ENCODE results near the gene NFATC3.

NFATC3 gene

DNA sequence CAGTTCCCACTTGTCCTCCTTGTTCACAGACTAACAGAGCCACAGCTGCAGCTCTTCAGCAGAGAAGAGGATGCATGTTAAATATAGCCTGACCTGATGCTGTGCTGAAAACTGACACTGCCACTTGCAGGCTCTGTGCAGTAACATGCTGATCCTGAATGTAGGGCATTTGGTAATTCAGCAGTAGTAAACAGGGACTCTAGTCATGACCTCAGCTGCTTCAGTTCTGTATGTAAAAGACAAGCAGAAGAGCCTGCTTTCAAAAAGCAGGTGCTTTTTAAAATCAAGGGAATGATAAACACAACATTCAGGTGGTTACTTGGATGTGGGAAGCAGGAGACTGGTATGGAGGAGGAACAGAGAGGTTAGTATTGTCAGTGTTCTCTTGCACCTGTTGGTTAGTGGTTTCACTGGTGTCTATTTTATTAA lies 116.9 kb downstream of the NFATC3 start:
- no peak overlapping the region for H3K27ac ChIP-seq (ENCODE audit: low read length)
- H3K9me3 ChIP-seq (ENCODE audit: control insufficient read depth, low read depth, low read length) = no peaks in the 10 kb centered on the region
- H3K9ac ChIP-seq (ENCODE audit: low read length) = no peak overlapping the region
- H3K4me3 ChIP-seq (ENCODE audit: low read length) = no peak overlapping the region
- H3K27me3 ChIP-seq (ENCODE audit: control insufficient read depth, insufficient read depth, low read length) = no peaks in the 10 kb centered on the region
- no peaks in the 10 kb centered on the region for H3K4me1 ChIP-seq (ENCODE audit: control insufficient read depth, low read depth, low read length)
- no peaks in the 10 kb centered on the region for H3K36me3 ChIP-seq (ENCODE audit: control insufficient read depth, low read depth, low read length)

DNA sequence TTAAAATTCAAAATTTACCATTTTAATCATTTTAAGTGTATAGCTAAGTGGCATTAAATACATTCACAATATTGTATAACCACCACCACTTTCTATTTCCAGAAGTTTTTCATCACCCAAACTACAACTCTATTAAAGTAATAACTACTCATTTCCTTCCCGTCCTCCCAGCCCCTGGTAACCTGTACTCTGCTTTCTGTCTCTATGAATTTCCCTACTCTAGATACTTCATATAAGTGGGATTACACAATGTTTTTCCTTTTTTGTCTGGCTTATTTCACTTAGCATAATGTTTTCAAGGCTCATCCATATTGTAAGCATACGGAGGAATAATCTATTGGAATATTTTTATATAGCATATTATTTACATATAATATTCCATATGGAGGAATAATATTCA lies 121.1 kb downstream of the NFATC3 start:
- Histone ChIP-seq H3K4me3 (ENCODE audit: low read length) (no peak overlapping the region), H3K9ac (ENCODE audit: low read length) (no peak overlapping the region), H3K9me3 (ENCODE audit: control insufficient read depth, low read depth, low read length) (no peaks in the 10 kb centered on the region), H3K36me3 (ENCODE audit: control insufficient read depth, low read depth, low read length) (no peaks in the 10 kb centered on the region), H3K4me1 (ENCODE audit: control insufficient read depth, low read depth, low read length) (no peaks in the 10 kb centered on the region), H3K27ac (ENCODE audit: low read length) (no peak overlapping the region), H3K27me3 (ENCODE audit: control insufficient read depth, insufficient read depth, low read length) (no peaks in the 10 kb centered on the region)

DNA sequence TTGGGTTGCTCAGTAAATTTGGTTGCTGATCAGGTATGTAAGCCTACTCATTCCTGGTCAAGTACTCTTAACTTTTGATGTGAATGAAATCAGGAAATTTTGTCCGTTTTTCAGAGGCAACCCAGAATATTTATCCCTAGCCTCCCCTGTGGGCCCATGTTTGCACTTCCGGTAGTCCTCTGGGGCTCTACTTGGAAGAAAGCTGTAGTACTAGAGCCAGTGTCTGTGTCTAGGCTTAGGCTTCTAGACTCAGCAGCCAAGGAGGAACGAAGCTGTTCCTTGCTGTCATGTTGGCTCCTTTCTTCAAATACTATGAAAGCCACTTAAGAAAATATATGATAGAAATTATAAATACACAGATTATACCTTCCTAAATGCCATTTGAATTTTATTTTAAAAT lies 129.6 kb downstream of the NFATC3 start:
- H3K9me3 ChIP-seq (ENCODE audit: control insufficient read depth, low read depth, low read length) = no peaks in the 10 kb centered on the region
- no peaks in the 10 kb centered on the region for H3K36me3 ChIP-seq (ENCODE audit: control insufficient read depth, low read depth, low read length)
- no peak overlapping the region for H3K9ac ChIP-seq (ENCODE audit: low read length)
- H3K27me3 ChIP-seq (ENCODE audit: control insufficient read depth, insufficient read depth, low read length) = no peaks in the 10 kb centered on the region
- no peak overlapping the region for H3K27ac ChIP-seq (ENCODE audit: low read length)
- H3K4me1 ChIP-seq (ENCODE audit: control insufficient read depth, low read depth, low read length) = no peaks in the 10 kb centered on the region
- H3K4me3 ChIP-seq (ENCODE audit: low read length) = no peak overlapping the region

DNA sequence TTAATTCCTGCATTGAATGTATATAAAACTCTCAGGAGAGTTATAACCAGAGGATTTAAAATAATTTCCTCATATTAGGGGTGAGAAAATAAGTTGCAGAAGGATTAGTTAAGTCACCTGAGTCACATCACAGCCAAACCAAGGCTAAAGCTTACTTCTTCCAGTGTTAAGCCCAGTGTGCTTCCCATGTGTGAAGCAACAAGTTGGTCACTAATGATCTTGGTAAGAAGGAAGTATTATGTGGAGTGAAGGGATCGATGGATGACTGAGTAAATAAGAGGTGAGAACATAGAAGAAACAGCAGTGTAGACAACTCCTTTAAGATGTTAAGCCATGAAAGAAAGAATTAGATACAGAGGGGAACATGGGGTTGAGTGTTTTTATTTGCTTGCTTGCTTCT lies 130.1 kb downstream of the NFATC3 start:
- Histone ChIP-seq H3K9ac (ENCODE audit: low read length) (no peak overlapping the region), H3K4me3 (ENCODE audit: low read length) (no peak overlapping the region), H3K9me3 (ENCODE audit: control insufficient read depth, low read depth, low read length) (no peaks in the 10 kb centered on the region), H3K27ac (ENCODE audit: low read length) (no peak overlapping the region), H3K4me1 (ENCODE audit: control insufficient read depth, low read depth, low read length) (no peaks in the 10 kb centered on the region), H3K36me3 (ENCODE audit: control insufficient read depth, low read depth, low read length) (no peaks in the 10 kb centered on the region), H3K27me3 (ENCODE audit: control insufficient read depth, insufficient read depth, low read length) (no peaks in the 10 kb centered on the region)

DNA sequence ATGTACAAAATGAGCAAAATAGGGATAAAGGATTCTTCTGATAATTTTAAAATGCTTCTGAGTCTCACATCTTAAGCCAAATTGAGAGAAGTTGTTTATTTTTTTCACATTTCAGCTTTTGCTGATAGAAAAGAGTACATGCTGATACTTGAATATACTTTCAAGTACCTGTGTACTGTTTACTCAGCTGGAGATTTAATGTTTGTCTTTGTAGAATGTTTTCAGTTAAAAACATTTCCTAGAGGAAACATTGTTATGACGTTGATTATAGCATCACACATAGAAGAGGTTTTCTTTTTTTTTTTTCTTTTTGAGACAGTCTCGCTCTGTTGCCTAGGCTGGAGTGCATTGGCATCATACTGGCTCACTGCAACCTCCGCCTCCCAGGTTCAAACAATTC lies 131.1 kb downstream of the NFATC3 start:
- no peak overlapping the region for H3K4me3 ChIP-seq (ENCODE audit: low read length)

DNA sequence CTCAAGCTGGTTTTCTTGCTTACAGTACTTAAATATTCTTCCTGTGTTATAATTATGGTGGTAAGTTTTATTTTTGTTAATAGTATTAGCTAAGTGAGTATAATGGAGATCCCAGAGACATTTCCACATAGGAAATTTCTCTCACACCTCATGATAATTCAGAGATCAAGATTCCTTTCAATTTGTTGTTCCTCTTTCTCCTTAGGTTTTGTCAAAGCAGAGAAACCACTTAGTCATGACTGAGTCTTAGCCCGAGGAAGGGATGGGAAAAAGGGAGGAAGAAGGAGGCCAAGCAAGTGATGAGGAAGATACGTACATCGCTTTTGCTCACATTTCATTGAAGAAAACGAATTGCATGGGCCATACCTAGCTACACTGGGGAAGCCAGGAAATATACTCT lies 132.3 kb downstream of the NFATC3 start:
- Histone ChIP-seq H3K9me3 (ENCODE audit: control insufficient read depth, low read depth, low read length) (no peaks in the 10 kb centered on the region), H3K27me3 (ENCODE audit: control insufficient read depth, insufficient read depth, low read length) (no peaks in the 10 kb centered on the region), H3K27ac (ENCODE audit: low read length) (no peak overlapping the region), H3K4me1 (ENCODE audit: control insufficient read depth, low read depth, low read length) (peaks cover 3% of the 10 kb centered on the region), H3K36me3 (ENCODE audit: control insufficient read depth, low read depth, low read length) (no peaks in the 10 kb centered on the region), H3K4me3 (ENCODE audit: low read length) (no peak overlapping the region), H3K9ac (ENCODE audit: low read length) (no peak overlapping the region)

More for the DNA sequence above, 131.1 kb downstream of the NFATC3 start:
- Histone ChIP-seq H3K9me3 (ENCODE audit: control insufficient read depth, low read depth, low read length) (no peaks in the 10 kb centered on the region), H3K4me1 (ENCODE audit: control insufficient read depth, low read depth, low read length) (peaks cover 3% of the 10 kb centered on the region), H3K36me3 (ENCODE audit: control insufficient read depth, low read depth, low read length) (no peaks in the 10 kb centered on the region), H3K9ac (ENCODE audit: low read length) (no peak overlapping the region), H3K27me3 (ENCODE audit: control insufficient read depth, insufficient read depth, low read length) (no peaks in the 10 kb centered on the region), H3K27ac (ENCODE audit: low read length) (no peak overlapping the region)

DNA sequence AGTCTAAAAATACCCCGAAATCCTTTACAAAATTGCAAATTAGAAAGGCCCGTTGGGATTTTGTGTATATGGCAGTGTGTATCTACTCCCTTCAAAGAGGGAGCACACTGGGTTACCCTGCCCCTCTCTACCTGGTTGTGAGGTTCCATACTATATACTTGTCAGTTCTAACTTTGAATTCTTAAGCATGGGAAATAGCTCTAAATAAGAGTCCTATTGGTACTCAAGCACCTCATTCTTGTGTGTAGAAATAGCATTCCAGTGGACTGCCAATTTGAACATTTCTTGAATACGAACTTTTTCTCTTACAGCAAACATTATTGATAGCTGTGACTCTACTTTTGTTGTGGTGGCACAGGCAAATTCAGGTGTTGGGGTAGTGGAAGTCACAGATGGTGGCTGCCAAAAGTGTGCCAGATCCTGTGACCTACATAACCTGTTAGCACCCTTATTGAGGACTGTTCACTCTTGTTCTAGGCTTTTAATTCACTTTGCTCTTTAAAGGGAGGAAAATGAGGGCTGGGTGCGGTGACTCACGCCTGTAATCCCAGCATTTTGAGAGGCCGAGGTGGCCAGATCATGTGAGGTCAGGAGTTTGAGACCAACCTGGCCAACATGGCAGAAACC lies 134.7 kb downstream of the NFATC3 start:
- no peak overlapping the region for H3K4me3 ChIP-seq (ENCODE audit: low read length)
- H3K9me3 ChIP-seq (ENCODE audit: control insufficient read depth, low read depth, low read length) = no peaks in the 10 kb centered on the region
- H3K27ac ChIP-seq (ENCODE audit: low read length) = no peak overlapping the region
- no peaks in the 10 kb centered on the region for H3K36me3 ChIP-seq (ENCODE audit: control insufficient read depth, low read depth, low read length)
- H3K4me1 ChIP-seq (ENCODE audit: control insufficient read depth, low read depth, low read length) = peaks cover 3% of the 10 kb centered on the region
- H3K27me3 ChIP-seq (ENCODE audit: control insufficient read depth, insufficient read depth, low read length) = no peaks in the 10 kb centered on the region
- no peak overlapping the region for H3K9ac ChIP-seq (ENCODE audit: low read length)

DNA sequence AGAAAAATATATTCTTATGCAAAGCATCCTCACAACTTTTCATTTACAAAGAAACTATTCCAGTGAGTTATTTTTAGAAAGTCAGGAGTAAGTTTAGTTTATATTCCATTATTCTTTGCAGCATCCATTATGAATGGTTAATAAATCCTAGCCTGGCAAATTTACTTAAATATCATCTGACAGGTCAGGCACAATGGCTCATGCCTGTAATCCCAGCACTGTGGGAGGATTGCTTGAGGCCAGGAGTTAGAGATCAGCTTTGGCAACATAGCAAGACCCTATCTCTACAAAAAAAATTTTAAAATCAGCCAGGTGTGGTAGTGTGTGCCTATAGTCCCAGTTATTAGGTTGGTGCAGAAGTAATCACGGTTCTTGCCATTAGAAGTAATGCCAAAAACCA lies 137.9 kb downstream of the NFATC3 start:
- Histone ChIP-seq H3K27me3 (ENCODE audit: control insufficient read depth, insufficient read depth, low read length) (no peaks in the 10 kb centered on the region), H3K9ac (ENCODE audit: low read length) (no peak overlapping the region), H3K36me3 (ENCODE audit: control insufficient read depth, low read depth, low read length) (peaks cover 8% of the 10 kb centered on the region), H3K4me3 (ENCODE audit: low read length) (no peak overlapping the region), H3K4me1 (ENCODE audit: control insufficient read depth, low read depth, low read length) (peaks cover 3% of the 10 kb centered on the region), H3K27ac (ENCODE audit: low read length) (no peak overlapping the region), H3K9me3 (ENCODE audit: control insufficient read depth, low read depth, low read length) (no peaks in the 10 kb centered on the region)

DNA sequence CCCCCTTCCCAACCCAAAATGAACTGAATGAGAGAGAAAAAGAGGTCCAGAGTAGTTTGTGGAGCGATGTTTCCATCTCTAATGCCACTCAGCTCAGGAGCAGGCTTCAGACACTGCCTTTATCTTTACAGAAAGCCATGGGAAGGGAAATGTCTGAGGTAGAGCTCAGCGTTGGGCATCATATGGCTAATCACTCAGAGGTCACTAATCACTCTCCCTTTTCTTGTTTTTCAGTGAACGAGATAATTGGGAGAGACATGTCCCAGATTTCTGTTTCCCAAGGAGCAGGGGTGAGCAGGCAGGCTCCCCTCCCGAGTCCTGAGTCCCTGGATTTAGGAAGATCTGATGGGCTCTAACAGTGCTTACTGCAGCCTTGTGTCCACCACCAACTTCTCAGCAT lies 140.9 kb downstream of the NFATC3 start:
- no peak overlapping the region for H3K4me3 ChIP-seq (ENCODE audit: low read length)
- H3K9ac ChIP-seq (ENCODE audit: low read length) = no peak overlapping the region
- no peaks in the 10 kb centered on the region for H3K9me3 ChIP-seq (ENCODE audit: control insufficient read depth, low read depth, low read length)
- peaks cover 29% of the 10 kb centered on the region for H3K36me3 ChIP-seq (ENCODE audit: control insufficient read depth, low read depth, low read length)
- no peaks in the 10 kb centered on the region for H3K27me3 ChIP-seq (ENCODE audit: control insufficient read depth, insufficient read depth, low read length)
- no peak overlapping the region for H3K27ac ChIP-seq (ENCODE audit: low read length)
- H3K4me1 ChIP-seq (ENCODE audit: control insufficient read depth, low read depth, low read length) = no peaks in the 10 kb centered on the region

DNA sequence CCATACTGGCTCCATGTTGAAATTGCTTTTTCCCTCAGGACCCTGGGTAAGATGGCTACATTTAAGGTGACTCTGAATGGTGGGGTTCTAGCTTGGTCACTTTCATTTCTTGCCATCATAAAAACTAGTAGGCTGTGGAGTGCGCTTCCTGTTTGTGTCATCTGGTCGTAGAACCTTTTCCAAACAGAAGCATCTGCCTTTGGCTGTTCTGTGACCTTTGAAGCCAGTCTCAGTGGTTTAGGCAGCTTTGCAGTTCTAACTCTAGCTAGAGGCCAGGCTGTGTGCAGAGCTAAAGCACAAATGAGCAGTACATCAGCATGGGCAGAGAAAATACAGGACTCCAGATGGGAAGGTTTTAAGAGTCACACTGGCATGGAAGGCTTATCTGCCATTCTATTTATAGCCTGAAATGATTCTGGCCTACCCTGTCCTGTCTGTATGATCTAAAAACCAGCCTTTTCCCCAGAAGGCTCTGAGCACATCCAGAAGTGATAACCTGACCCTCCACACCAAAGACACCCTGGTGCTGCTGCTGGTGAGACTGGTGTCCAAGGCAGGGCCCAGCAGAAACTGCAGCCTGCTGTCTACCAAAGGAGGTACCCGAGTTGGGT lies 142.1 kb downstream of the NFATC3 start:
- no peaks in the 10 kb centered on the region for H3K9me3 ChIP-seq (ENCODE audit: control insufficient read depth, low read depth, low read length)
- H3K4me3 ChIP-seq (ENCODE audit: low read length) = no peak overlapping the region
- H3K27ac ChIP-seq (ENCODE audit: low read length) = no peak overlapping the region
- H3K4me1 ChIP-seq (ENCODE audit: control insufficient read depth, low read depth, low read length) = no peaks in the 10 kb centered on the region
- H3K36me3 ChIP-seq (ENCODE audit: control insufficient read depth, low read depth, low read length) = peaks cover 40% of the 10 kb centered on the region
- H3K9ac ChIP-seq (ENCODE audit: low read length) = no peak overlapping the region
- H3K27me3 ChIP-seq (ENCODE audit: control insufficient read depth, insufficient read depth, low read length) = no peaks in the 10 kb centered on the region

DNA sequence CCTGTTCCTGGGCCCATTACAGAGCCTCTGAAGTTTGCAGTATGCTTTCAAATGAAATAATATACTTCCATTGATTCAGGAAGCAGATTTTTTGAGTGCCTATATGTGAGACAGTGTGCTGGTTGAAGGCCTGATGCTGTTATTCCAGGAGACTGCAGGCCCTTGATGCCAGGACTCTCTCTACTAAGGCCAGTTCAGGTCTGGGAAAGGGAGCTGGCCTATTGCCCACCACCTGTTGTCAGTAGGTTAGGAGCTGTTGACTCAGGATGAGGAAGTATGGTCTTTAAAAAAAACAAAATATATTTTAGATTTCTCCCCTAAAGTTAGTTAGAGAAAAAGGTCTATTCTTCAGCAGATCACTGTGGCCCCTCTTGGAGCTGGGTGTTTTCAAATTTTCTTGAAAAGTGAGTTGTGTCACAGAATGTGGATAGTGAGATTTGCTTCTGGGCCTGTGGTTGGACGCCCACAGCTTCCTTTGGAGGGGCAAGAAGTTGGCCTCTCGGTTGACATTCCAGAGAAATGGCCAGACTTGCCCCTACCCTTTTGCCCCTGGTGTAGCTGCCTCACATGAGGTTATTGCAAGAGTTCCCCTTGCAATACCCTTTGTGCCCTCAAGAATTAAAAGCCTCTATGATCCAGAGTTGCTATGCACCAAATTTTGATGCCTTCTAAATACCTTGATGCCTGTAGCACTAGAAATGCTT lies 142.8 kb downstream of the NFATC3 start:
- no peak overlapping the region for H3K9ac ChIP-seq (ENCODE audit: low read length)
- H3K27ac ChIP-seq (ENCODE audit: low read length) = no peak overlapping the region
- no peaks in the 10 kb centered on the region for H3K27me3 ChIP-seq (ENCODE audit: control insufficient read depth, insufficient read depth, low read length)
- H3K4me1 ChIP-seq (ENCODE audit: control insufficient read depth, low read depth, low read length) = no peaks in the 10 kb centered on the region
- no peak overlapping the region for H3K4me3 ChIP-seq (ENCODE audit: low read length)
- peaks cover 47% of the 10 kb centered on the region for H3K36me3 ChIP-seq (ENCODE audit: control insufficient read depth, low read depth, low read length)
- H3K9me3 ChIP-seq (ENCODE audit: control insufficient read depth, low read depth, low read length) = no peaks in the 10 kb centered on the region

DNA sequence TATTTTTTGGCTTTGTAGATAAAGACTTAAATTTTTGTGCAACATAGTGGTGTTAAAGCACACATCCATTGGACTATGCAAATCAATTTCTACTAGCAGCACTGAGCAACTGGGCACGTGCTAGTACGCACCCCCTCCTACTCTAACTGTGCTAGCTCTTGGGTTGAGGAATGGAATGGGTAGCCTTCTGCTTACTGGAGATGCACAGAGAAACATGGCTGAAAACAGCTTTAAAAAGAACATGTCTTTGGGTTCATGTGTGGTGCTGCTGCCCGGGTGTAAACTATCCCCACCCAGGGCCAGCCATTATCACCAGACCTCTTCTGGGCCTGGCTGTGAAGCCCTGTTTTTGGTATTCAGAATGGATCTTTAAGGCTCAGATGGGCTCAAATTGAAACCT lies 143.5 kb downstream of the NFATC3 start:
- no peak overlapping the region for H3K27ac ChIP-seq (ENCODE audit: low read length)
- H3K4me3 ChIP-seq (ENCODE audit: low read length) = no peak overlapping the region
- H3K9me3 ChIP-seq (ENCODE audit: control insufficient read depth, low read depth, low read length) = no peaks in the 10 kb centered on the region
- no peaks in the 10 kb centered on the region for H3K27me3 ChIP-seq (ENCODE audit: control insufficient read depth, insufficient read depth, low read length)
- H3K36me3 ChIP-seq (ENCODE audit: control insufficient read depth, low read depth, low read length) = peaks cover 53% of the 10 kb centered on the region
- no peak overlapping the region for H3K9ac ChIP-seq (ENCODE audit: low read length)
- H3K4me1 ChIP-seq (ENCODE audit: control insufficient read depth, low read depth, low read length) = peaks cover 1% of the 10 kb centered on the region

Measured in iPS-18a (cell line).